HL-60 (cell line): ENCODE results near the gene PTPDC1.

Experiments
- DNase-seq, 2 experiments: peaks; one replicate each; pipeline ENCODE4 v3.0.0-alpha.2; 2010 to 2020; ENCODE audit warnings: low read depth in 1 of 2, low spot score in 1 of 2
- H3K27ac ChIP-seq: fragments of 250-450 bp; sonication (Bioruptor Pico); replicated peaks from 2 replicates; pipeline ENCODE4 v1.5.1; 2020; ENCODE audit warnings: mild to moderate bottlenecking, moderate library complexity
- H3K27me3 ChIP-seq: fragments of 250-450 bp; sonication (Bioruptor Pico); 2 replicates; pipeline ENCODE4 v1.5.1; 2021; ENCODE audit warnings: mild to moderate bottlenecking, moderate library complexity; ENCODE audit not compliant: insufficient read depth, poor library complexity, severe bottlenecking
- H3K4me3 ChIP-seq: replicated peaks from 2 replicates; pipeline ENCODE4 v1.5.1; 2011; ENCODE audit warnings: mild to moderate bottlenecking, control low read depth, low read length; ENCODE audit not compliant: insufficient read depth
- CTCF ChIP-seq: IDR thresholded peaks from one replicate; pipeline ENCODE4 v1.5.1; 2011; ENCODE audit warnings: low read length, control low read depth, inconsistent platforms; ENCODE audit not compliant: insufficient read depth
- GABPA ChIP-seq: IDR thresholded peaks from 2 replicates; pipeline ENCODE4 v1.6.1; 2012; ENCODE audit warnings: low read depth
- POLR2AphosphoS5 ChIP-seq: IDR thresholded peaks from 2 replicates; pipeline ENCODE4 v1.6.1; 2012; ENCODE audit warnings: low read depth
- REST ChIP-seq: IDR thresholded peaks from 2 replicates; pipeline ENCODE4 v1.6.1; 2012; ENCODE audit warnings: low read depth; ENCODE audit not compliant: insufficient replicate concordance
- SPI1 ChIP-seq: IDR thresholded peaks from 2 replicates; pipeline ENCODE4 v1.6.1; 2012; ENCODE audit warnings: low read depth, mild to moderate bottlenecking, borderline replicate concordance

PTPDC1 gene

GRCh38 chr9:94101162-94101853 lies 17.0 kb downstream of the PTPDC1 start:
- Histone ChIP-seq H3K27me3 (no peaks in the 10 kb centered on the region), H3K4me3 (no peak overlapping the region), H3K27ac (no peak overlapping the region)
- DNase-seq, result no peak
- TF ChIP-seq GABPA, result no peak
- no peak for TF ChIP-seq REST
- no peak for TF ChIP-seq POLR2AphosphoS5
- no peak for TF ChIP-seq CTCF
- TF ChIP-seq SPI1, result no peak

- H3K27ac ChIP-seq, result no peak overlapping the region
- no peak overlapping the region for H3K4me3 ChIP-seq
- TF ChIP-seq CTCF (no peak), POLR2AphosphoS5 (no peak), REST (no peak), SPI1 (no peak), GABPA (no peak)
- no peak for DNase-seq
- no peaks in the 10 kb centered on the region for H3K27me3 ChIP-seq
Measured at GRCh38 chr9:94108584-94108983, 24.3 kb downstream of the PTPDC1 start.

- no peak overlapping the region for H3K27ac ChIP-seq
- DNase-seq, result no peak
- H3K4me3 ChIP-seq, result no peak overlapping the region
- H3K27me3 ChIP-seq, result no peaks in the 10 kb centered on the region
- TF ChIP-seq POLR2AphosphoS5 (no peak), REST (no peak), SPI1 (no peak), GABPA (no peak), CTCF (no peak)
Measured at GRCh38 chr9:94110821-94111252, 26.6 kb downstream of the PTPDC1 start.
